A549 (cell line): Measurements from ENCODE around the gene PDE4D. TPM values are rescaled to one million over a fixed set of nuclear protein-coding genes. Genes with fewer than 3 reads are reported as not detected.

ENCODE experiments used
- ATAC-seq, 2 experiments: fragments of 200-7000 bp in 1 of 2; fragments of >200 bp in 1 of 2; cut with Nextera tagmentation in 1 of 2; cut with Tn5 transposase in 1 of 2; 3 replicates each; pipeline versions ENCODE4 v1.8.0 to v1.9.1; 2018 to 2020; ENCODE audit warnings: mild to moderate bottlenecking in 1 of 2, moderate library complexity in 1 of 2
- CTCF ChIA-PET: fragments of 300-600 bp; sonication (Branson Sonifier 250); formaldehyde crosslinking; extraction: SDS; loops from one replicate; lab custom pipeline; 2021; ENCODE audit warnings: antibody characterized with exemption, inconsistent platforms; lab: Yijun Ruan, JAX
- POLR2A ChIA-PET: fragments of 350-600 bp; formaldehyde crosslinking; extraction: SDS; loops from one replicate; lab custom pipeline; 2021; ENCODE audit warnings: antibody characterized with exemption, inconsistent platforms; lab: Yijun Ruan, JAX
- DNase-seq, 2 experiments: peaks; one replicate each; pipeline versions ENCODE4 v3.0.0 to v3.0.0-alpha.2; 2011 to 2016; ENCODE audit warnings: low read depth in 1 of 2, low spot score in 1 of 2
- FAIRE-seq: peaks from 2 replicates; lab custom pipeline; 2011; peaks lifted over from hg19 to GRCh38; lab: Jason Lieb, UNC
- H3K27ac ChIP-seq, 2 experiments: fragments of >200 bp; sonication (Bioruptor Twin); formaldehyde crosslinking; 3 replicates each; pipeline ENCODE4 v1.5.1; 2016 to 2017
- H3K4me1 ChIP-seq: fragments of >200 bp; sonication (Bioruptor Twin); formaldehyde crosslinking; 3 replicates; pipeline ENCODE4 v1.6.1; 2016
- H3K4me2 ChIP-seq: fragments of >200 bp; sonication (Bioruptor Twin); formaldehyde crosslinking; 3 replicates; pipeline ENCODE4 v1.6.1; 2016
- H3K4me3 ChIP-seq: fragments of >200 bp; sonication (Bioruptor Twin); formaldehyde crosslinking; 3 replicates; pipeline ENCODE4 v1.5.1; 2016
- H3K9me3 ChIP-seq: fragments of >200 bp; sonication (Bioruptor Twin); formaldehyde crosslinking; 3 replicates; pipeline ENCODE4 v1.6.1; 2016
- BCL3 ChIP-seq: fragments of >200 bp; sonication (Bioruptor Twin); formaldehyde crosslinking; IDR thresholded peaks from 3 replicates; pipeline ENCODE4 v1.6.1; 2016
- CHD2 ChIP-seq: fragments of 150-350 bp; IDR thresholded peaks from 2 replicates; pipeline ENCODE4 v1.6.1; 2014; ENCODE audit warnings: low read length; ENCODE audit not compliant: partially characterized antibody
- FOSB ChIP-seq: fragments of 250-450 bp; sonication (Bioruptor Pico); IDR thresholded peaks from 2 replicates; pipeline ENCODE4 v1.5.0; 2020; ENCODE audit warnings: mild to moderate bottlenecking, moderate library complexity
- GATA3 ChIP-seq: IDR thresholded peaks from 2 replicates; pipeline ENCODE4 v1.6.1; 2012; ENCODE audit warnings: borderline replicate concordance
- HOXA7 ChIP-seq: fragments of 250-450 bp; sonication (Bioruptor Pico); IDR thresholded peaks from 2 replicates; pipeline ENCODE4 v1.5.0; 2020; ENCODE audit warnings: mild to moderate bottlenecking, moderate library complexity
- HOXB13 ChIP-seq: fragments of 250-450 bp; sonication (Bioruptor Pico); IDR thresholded peaks from 2 replicates; pipeline ENCODE4 v1.5.0; 2020; ENCODE audit warnings: low read depth, mild to moderate bottlenecking, moderate library complexity
- JUN ChIP-seq, 2 experiments: fragments of >200 bp; sonication (Bioruptor Twin); formaldehyde crosslinking; IDR thresholded peaks; 2 replicates in 1 of 2; 3 replicates in 1 of 2; pipeline ENCODE4 v1.6.1; 2016 to 2017
- MAFK ChIP-seq: fragments of 450-650 bp; IDR thresholded peaks from 2 replicates; pipeline ENCODE4 v1.6.1; 2014; ENCODE audit not compliant: partially characterized antibody
- NPAS2 ChIP-seq: fragments of 250-450 bp; sonication (Bioruptor Pico); IDR thresholded peaks from 2 replicates; pipeline ENCODE4 v1.8.0; 2022; ENCODE audit warnings: mild to moderate bottlenecking, moderate library complexity, borderline replicate concordance
- PHF8 ChIP-seq: fragments of 200-600 bp; sonication (generic); IDR thresholded peaks from 2 replicates; pipeline ENCODE4 v1.6.1; 2016; ENCODE audit warnings: low read depth, mild to moderate bottlenecking, antibody characterized with exemption, moderate library complexity, borderline replicate concordance
- ZFP36 ChIP-seq: fragments of 450-650 bp; IDR thresholded peaks from 2 replicates; pipeline ENCODE4 v1.6.1; 2014; ENCODE audit warnings: borderline replicate concordance; ENCODE audit not compliant: partially characterized antibody
- ZNF302 ChIP-seq: fragments of 250-450 bp; sonication (Bioruptor Pico); IDR thresholded peaks from 2 replicates; pipeline ENCODE4 v1.9.0; 2021; ENCODE audit warnings: inconsistent platforms, mild to moderate bottlenecking, moderate library complexity
- WGBS: methylation state at CpG from one replicate; pipeline ENCODE4 v1.1.6; 2017; ENCODE audit errors: missing lambda C conversion rate; 5-methylcytosine and 5-hydroxymethylcytosine counted together
- polyA plus RNA-seq, 4 experiments: library from polyadenylated mRNA; depleted of rRNA in 3 of 4; stranded (reverse); fragments of >200 nt; fragmentation: RNase III in 1 of 4; extraction: RNeasy Plus Mini Kit Qiagen cat#74134 plus additional on column Dnase treatment in 1 of 4; gene quantifications; 2 replicates in 3 of 4; 3 replicates in 1 of 4; pipeline ENCODE4 v1.2.3, GENCODE V29; 2011 to 2017
- TF ChIP-seq, protein P1 (sequence below): fragments of 150-350 bp; IDR thresholded peaks from 2 replicates; pipeline ENCODE4 v1.6.1; 2014; ENCODE audit warnings: low read depth, mild to moderate bottlenecking, low read length

PDE4D gene
- polyA plus RNA-seq, 2 of the 4 experiments (the other 2 are of a cell fraction) = 74.0 to 213 TPM

GRCh38 chr5:59003641-59004040 lies 889.9 kb downstream of the PDE4D start (continued):
- TF ChIP-seq, protein P1, sequence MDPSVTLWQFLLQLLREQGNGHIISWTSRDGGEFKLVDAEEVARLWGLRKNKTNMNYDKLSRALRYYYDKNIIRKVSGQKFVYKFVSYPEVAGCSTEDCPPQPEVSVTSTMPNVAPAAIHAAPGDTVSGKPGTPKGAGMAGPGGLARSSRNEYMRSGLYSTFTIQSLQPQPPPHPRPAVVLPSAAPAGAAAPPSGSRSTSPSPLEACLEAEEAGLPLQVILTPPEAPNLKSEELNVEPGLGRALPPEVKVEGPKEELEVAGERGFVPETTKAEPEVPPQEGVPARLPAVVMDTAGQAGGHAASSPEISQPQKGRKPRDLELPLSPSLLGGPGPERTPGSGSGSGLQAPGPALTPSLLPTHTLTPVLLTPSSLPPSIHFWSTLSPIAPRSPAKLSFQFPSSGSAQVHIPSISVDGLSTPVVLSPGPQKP = no peak
- no peak for TF ChIP-seq BCL3
- TF ChIP-seq, all 56 proteins: peak for 0

DNA sequence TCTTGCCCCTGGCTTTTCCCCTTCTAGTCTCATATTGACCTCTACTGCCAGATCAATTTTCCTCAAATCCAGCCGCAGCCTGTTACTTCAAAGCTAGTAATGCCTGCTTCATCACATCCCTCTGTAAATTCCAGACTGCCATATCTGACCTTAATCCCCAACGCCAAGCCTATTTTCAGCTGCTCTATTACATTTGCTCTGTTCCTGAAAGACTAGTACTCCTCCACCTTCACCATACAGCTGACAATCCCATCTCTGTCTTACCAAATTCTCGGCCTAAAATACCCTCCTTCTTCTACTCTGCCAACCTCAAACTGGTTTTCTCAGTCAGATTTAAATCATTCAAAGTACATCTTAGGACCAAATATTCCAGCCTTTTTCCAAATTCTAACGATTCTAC lies 890.4 kb downstream of the PDE4D start:
- Histone ChIP-seq H3K4me1 (peaks cover 100% of the 10 kb centered on the region), H3K4me2 (peak overlapping the region; percentile 58), H3K9me3 (no peaks in the 10 kb centered on the region), H3K4me3 (peak overlapping the region; percentile 4; the same call in 1 of the 3 replicates), H3K27ac (peak overlapping the region; percentile 50 to 77)
- FAIRE-seq = no peak
- no peak for DNase-seq
- WGBS = 43% methylated on average over 4 of the region's 4 CpGs
- ChIA-PET POLR2A (interaction anchor here (0.5 to 1.7 kb wide), 3 partner anchors 11 to 93 kb away, joined by 3 to 4 read pairs (median 3); no protein-coding TSS in a partner anchor), CTCF (interaction anchor here (1.0 to 2.1 kb wide), 5 partner anchors 100 to 171 kb away, joined by 3 to 8 read pairs (median 6); no protein-coding TSS in a partner anchor)
- TF ChIP-seq GATA3 (no peak), HOXB13 (CRISPR knock-in tag) (0 out of 2 replicates have a peak, but pooled peaks have one; percentile 31), FOSB (CRISPR knock-in tag) (0 out of 2 replicates have a peak, but pooled peaks have one; percentile 76), HOXA7 (CRISPR knock-in tag) (peak; percentile 84; the same call in 1 of the 2 replicates)
- ATAC-seq = no peak

DNA sequence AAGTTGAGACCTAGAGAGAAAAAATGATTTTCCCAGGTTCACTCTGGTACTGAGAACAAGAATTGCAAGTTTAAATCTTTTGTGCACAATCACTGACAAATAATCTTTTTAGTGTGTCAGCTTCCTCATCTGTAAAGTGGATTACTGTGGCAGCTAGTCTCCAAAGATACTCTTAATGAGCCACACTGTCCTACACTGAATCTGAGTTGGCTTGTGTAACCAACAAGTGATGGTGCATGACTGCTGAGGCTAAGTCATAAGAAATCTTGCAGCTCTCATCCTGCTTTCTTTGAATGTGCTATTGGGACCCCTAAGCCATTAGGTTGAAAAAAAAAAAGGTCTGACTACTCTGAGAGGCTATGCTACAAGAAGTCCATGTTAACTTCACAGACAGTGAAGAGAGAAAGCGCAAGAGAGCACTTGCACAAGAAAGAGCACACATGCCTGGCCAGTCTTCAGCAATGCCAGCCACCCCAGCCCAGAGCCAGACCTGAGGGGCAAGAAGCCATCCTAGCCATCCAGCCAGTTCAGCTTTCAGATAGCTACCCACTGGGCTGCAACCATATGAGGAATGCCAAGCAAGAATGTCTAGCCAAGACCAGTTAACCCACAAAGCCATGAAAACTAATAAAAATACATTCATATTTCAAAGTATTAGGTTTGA lies 891.2 kb downstream of the PDE4D start:
- no peak for FAIRE-seq
- peak overlapping the region; percentile 58 for H3K4me2 ChIP-seq

GRCh38 chr5:59001716-59002115 lies 891.8 kb downstream of the PDE4D start:
- peak overlapping the region; percentile 50 to 77; a peak in 5 of 6 replicates for H3K27ac ChIP-seq
- no peak overlapping the region for H3K4me3 ChIP-seq
- no peak for DNase-seq
- POLR2A ChIA-PET = interaction anchor here (1.1 to 1.6 kb wide), 2 partner anchors 111 to 173 kb away, joined by 3 to 10 read pairs; no protein-coding TSS in a partner anchor
- peak overlapping the region; percentile 58 for H3K4me2 ChIP-seq
- no peaks in the 10 kb centered on the region for H3K9me3 ChIP-seq
- peaks cover 100% of the 10 kb centered on the region for H3K4me1 ChIP-seq
- no peak for ATAC-seq
- CTCF ChIA-PET = interaction anchor here (1.6 to 3.3 kb wide), 6 partner anchors 16 to 172 kb away, joined by 4 to 16 read pairs (median 6); no protein-coding TSS in a partner anchor
- TF ChIP-seq HOXB13 (CRISPR knock-in tag) (no peak), CHD2 (no peak), PHF8 (no peak), ZNF302 (CRISPR knock-in tag) (no peak), ZFP36 (no peak), NPAS2 (CRISPR knock-in tag) (no peak)
- TF ChIP-seq, all 56 proteins: peak for 0
- whole genome bisulfite sequencing = 82% methylated on average over 6 of the region's 6 CpGs
- FAIRE-seq = no peak

More for the DNA sequence above, 891.2 kb downstream of the PDE4D start:
- 90% methylated on average over 1 of the region's 1 CpG for WGBS
- Histone ChIP-seq H3K9me3 (no peaks in the 10 kb centered on the region), H3K4me1 (peaks cover 100% of the 10 kb centered on the region), H3K4me3 (0 out of 3 replicates have a peak overlapping the region, but pooled peaks have one; percentile 2), H3K27ac (peak overlapping the region; percentile 50 to 77)
- POLR2A ChIA-PET = interaction anchor here (0.5 to 1.7 kb wide), 6 partner anchors 10 to 172 kb away, joined by 3 to 10 read pairs (median 4); no protein-coding TSS in a partner anchor
- ATAC-seq (peak in 1 of 2 experiments; percentile 3; a peak in 1 of 6 replicates), DNase-seq (no peak)
- TF ChIP-seq MAFK (no peak), JUN (IDR thresholded peaks at IDR 0.05) (peak in 1 of 2 experiments; percentile 35; a peak in 2 of 5 replicates)
- TF ChIP-seq, all 56 proteins: peak for 1
- CTCF ChIA-PET = interaction anchor here (1.1 to 2.1 kb wide), 6 partner anchors 29 to 172 kb away, joined by 3 to 8 read pairs (median 6); no protein-coding TSS in a partner anchor
